Upper lobe of right lung (tissue), 1 donor: Measurements from ENCODE around the gene TAF4. TPM values are rescaled to one million over a fixed set of nuclear protein-coding genes. Genes with fewer than 3 reads are reported as not detected.

Experiments
- ATAC-seq: fragments of 200-7000 bp; cut with Tn5 transposase; one replicate; pipeline ENCODE4 v1.9.1; 2020; ENCODE audit warnings: mild to moderate bottlenecking, moderate library complexity
- DNase-seq: peaks from one replicate; pipeline ENCODE4 v3.0.0-alpha.2; 2020
- H3K27ac ChIP-seq: fragments of 200-600 bp; one replicate; pipeline ENCODE4 v1.8.0; 2022
- H3K27me3 ChIP-seq: fragments of 200-600 bp; one replicate; pipeline ENCODE4 v1.8.0; 2022; ENCODE audit warnings: mild to moderate bottlenecking
- H3K36me3 ChIP-seq: fragments of 200-600 bp; one replicate; pipeline ENCODE4 v1.8.0; 2022
- H3K4me1 ChIP-seq: fragments of 200-600 bp; one replicate; pipeline ENCODE4 v1.8.0; 2022
- H3K4me3 ChIP-seq: fragments of 200-600 bp; one replicate; pipeline ENCODE4 v1.8.0; 2022; ENCODE audit warnings: mild to moderate bottlenecking
- H3K9me3 ChIP-seq: fragments of 200-600 bp; one replicate; pipeline ENCODE4 v1.8.0; 2022
- intact Hi-C: fragments of 100-400 bp; cut with DNase I; formaldehyde crosslinking; loops from one replicate; pipeline ENCODE4 v1.11.0; 2022
- total RNA-seq: library from RNA; stranded (reverse); fragmentation: NEBNext Ultra II Directional; extraction: Animal tissue kit (Norgen Biotek cat#: 25700); gene quantifications from one replicate; pipeline ENCODE4 v1.2.1, GENCODE V29; 2021
- TF ChIP-seq, protein P1 (sequence below): fragments of 200-600 bp; IDR thresholded peaks from one replicate; pipeline ENCODE4 v1.8.0; 2022; ENCODE audit warnings: antibody characterized with exemption
- donor health status: DM: no; HTN: yes; CAD: no; lungs with severe emphysema.

Gene TAF4
- total RNA-seq, 1 donor from 2014 or later, result 19.6 TPM

DNA sequence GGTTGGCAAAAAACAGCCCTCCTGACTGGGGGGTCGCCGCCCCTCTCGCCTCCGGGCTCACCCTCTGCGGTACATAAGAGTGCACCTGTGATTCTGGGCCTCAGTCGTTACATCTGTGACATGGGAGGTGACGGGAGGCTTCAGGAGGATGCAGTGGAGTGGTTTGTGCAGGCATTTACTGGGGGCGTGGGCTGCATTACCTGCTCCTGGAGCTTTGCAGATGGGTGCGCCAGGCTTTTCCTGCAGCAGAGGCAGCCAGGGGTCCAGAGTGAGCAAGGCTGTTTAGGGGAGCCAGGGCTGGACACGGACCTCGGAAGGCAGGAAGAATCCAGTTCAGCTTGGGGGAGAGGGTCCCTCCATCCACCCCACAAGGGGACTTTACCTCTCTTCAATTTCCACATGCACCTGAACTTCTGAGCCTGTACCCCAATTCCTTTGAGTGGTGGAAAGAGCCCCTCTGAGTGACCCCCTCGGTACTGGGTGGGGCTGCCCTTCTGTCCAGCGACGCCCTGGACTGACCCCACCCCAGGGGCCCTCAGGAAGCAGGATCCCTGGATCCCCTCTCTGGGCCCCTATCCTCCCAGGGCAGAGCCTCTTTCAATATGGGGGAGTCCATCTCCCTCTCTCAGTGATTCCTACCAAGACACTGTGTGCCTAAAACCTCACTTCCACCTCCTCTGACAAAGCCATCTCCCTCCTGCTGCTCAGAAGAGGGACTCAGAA, 134.0 kb downstream of the TAF4 start:
- no peaks in the 10 kb centered on the region for H3K27me3 ChIP-seq
- intact Hi-C loops, result no loop called here
- peak; percentile 22 for DNase-seq
- no peaks in the 10 kb centered on the region for H3K9me3 ChIP-seq
- H3K27ac ChIP-seq, result no peak overlapping the region
- H3K36me3 ChIP-seq, result no peaks in the 10 kb centered on the region
- TF ChIP-seq, protein P1, sequence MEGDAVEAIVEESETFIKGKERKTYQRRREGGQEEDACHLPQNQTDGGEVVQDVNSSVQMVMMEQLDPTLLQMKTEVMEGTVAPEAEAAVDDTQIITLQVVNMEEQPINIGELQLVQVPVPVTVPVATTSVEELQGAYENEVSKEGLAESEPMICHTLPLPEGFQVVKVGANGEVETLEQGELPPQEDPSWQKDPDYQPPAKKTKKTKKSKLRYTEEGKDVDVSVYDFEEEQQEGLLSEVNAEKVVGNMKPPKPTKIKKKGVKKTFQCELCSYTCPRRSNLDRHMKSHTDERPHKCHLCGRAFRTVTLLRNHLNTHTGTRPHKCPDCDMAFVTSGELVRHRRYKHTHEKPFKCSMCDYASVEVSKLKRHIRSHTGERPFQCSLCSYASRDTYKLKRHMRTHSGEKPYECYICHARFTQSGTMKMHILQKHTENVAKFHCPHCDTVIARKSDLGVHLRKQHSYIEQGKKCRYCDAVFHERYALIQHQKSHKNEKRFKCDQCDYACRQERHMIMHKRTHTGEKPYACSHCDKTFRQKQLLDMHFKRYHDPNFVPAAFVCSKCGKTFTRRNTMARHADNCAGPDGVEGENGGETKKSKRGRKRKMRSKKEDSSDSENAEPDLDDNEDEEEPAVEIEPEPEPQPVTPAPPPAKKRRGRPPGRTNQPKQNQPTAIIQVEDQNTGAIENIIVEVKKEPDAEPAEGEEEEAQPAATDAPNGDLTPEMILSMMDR, result no peak
- H3K4me1 ChIP-seq, result no peaks in the 10 kb centered on the region
- no peak for ATAC-seq
- H3K4me3 ChIP-seq, result no peak overlapping the region

DNA sequence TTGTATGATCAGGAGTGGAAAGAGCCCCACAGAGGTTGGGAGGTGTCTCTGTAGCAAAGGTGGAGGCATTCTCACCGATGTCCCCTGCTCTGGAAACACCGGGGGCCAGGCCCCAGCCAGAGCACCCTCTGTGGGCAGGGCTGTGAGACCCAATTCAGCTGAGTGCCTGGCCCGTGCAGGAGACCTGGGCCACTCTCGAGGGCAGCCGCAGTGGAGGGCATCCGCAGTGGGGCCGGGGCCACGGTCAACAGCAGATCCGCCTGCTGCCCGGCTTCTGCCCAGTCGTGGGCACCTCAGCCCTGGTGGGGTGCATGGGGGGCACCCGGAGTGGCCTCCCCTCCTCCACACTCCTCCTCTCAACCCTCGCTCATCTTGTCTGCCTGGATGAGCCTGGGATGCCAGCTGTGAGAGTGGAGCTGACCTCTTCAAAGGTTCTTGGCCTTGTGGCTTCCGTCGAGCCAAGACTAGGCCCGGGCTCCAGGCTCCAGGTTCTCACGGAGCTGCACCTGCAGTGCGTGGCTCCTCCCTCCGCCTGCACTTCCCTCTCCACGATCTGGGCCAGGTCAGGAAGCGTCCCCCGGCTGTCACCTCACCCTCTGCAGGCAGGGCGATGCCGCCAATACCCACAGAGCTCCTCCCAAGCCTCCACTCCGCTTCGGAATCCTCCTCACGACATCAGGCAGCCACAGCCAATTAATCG, 134.8 kb downstream of the TAF4 start:
- intact Hi-C loops, result no loop called here
- peak; percentile 52 for DNase-seq
- H3K27ac ChIP-seq, result no peak overlapping the region
- H3K36me3 ChIP-seq, result no peaks in the 10 kb centered on the region
- ATAC-seq, result no peak
- no peaks in the 10 kb centered on the region for H3K9me3 ChIP-seq
- TF ChIP-seq, protein P1, result no peak
- H3K4me1 ChIP-seq, result no peaks in the 10 kb centered on the region
- H3K27me3 ChIP-seq, result no peaks in the 10 kb centered on the region
- H3K4me3 ChIP-seq, result no peak overlapping the region

GRCh38 chr20:61929971-61930666, 135.6 kb downstream of the TAF4 start:
- no peaks in the 10 kb centered on the region for H3K27me3 ChIP-seq
- H3K27ac ChIP-seq, result no peak overlapping the region
- TF ChIP-seq, protein P1, result no peak
- no peak overlapping the region for H3K4me3 ChIP-seq
- H3K36me3 ChIP-seq, result no peaks in the 10 kb centered on the region
- intact Hi-C loops, result no loop called here
- ATAC-seq (no peak), DNase-seq (peak; percentile 49)
- H3K4me1 ChIP-seq, result no peaks in the 10 kb centered on the region
- no peaks in the 10 kb centered on the region for H3K9me3 ChIP-seq

DNA sequence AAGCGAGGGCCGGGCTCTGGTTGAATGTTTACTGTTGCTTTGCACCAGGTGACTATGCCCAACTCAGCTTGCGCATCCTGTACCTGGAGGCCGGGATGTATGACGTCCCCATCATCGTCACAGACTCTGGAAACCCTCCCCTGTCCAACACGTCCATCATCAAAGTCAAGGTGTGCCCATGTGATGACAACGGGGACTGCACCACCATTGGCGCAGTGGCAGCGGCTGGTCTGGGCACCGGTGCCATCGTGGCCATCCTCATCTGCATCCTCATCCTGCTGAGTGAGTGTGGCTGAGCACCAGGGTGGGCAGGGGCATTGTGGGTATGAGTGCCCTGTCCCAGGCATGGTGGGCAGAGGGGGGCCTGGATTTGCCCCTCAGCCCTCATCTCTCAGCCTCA, 136.1 kb downstream of the TAF4 start:
- H3K27me3 ChIP-seq, result no peaks in the 10 kb centered on the region
- H3K36me3 ChIP-seq, result no peaks in the 10 kb centered on the region
- intact Hi-C loops, result no loop called here
- no peak overlapping the region for H3K27ac ChIP-seq
- H3K4me1 ChIP-seq, result no peaks in the 10 kb centered on the region
- DNase-seq, result peak; percentile 23
- TF ChIP-seq, protein P1, result no peak
- H3K4me3 ChIP-seq, result no peak overlapping the region
- H3K9me3 ChIP-seq, result no peaks in the 10 kb centered on the region
- ATAC-seq, result no peak

DNA sequence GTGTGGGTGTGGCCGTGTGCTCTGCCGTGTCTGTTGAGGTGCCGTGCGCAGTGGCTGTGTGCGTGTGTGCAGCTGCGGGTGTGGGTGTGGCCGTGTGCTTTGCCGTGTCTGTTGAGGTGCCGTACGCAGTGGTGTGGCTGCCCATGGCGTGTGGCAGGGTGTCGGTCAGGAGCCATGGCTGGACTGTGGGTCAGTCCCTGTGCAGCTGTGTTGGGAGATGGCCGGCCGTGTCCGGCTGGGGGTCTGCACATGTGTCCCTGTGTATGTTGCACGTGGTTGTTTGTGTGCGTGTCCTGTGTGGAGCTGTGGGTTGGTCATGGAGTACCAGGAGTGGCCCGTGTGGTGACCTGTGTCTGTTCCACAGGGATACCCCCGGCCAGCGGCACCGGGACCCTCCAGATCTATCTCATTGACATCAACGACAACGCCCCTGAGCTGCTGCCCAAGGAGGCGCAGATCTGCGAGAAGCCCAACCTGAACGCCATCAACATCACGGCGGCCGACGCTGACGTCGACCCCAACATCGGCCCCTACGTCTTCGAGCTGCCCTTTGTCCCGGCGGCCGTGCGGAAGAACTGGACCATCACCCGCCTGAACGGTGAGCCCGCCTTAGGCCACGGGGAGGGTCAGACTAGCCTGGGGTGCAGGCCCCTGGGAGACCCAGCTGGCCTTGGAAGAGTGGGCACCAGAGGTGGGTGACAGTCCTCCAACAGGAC, 137.7 kb downstream of the TAF4 start:
- Histone ChIP-seq H3K27ac (no peak overlapping the region), H3K4me3 (no peak overlapping the region), H3K4me1 (no peaks in the 10 kb centered on the region), H3K9me3 (no peaks in the 10 kb centered on the region), H3K36me3 (no peaks in the 10 kb centered on the region), H3K27me3 (no peaks in the 10 kb centered on the region)
- DNase-seq (peak; percentile 56), ATAC-seq (no peak)
- intact Hi-C loops, result no loop called here
- TF ChIP-seq, protein P1, result no peak
